Psoas muscle (tissue), 8 donors: ENCODE results near the gene SIGLEC1. TPM values are rescaled to one million over a fixed set of nuclear protein-coding genes. Genes with fewer than 3 reads are reported as not detected.

Experiments used
- ATAC-seq, 4 donors: fragments of 200-7000 bp; cut with Tn5 transposase; one replicate each; pipeline ENCODE4 v1.9.1; 2020; ENCODE audit warnings: moderate library complexity in 3 of 4, mild to moderate bottlenecking in 2 of 4
- DNase-seq, 2 donors: peaks; one replicate each; pipeline ENCODE4 v3.0.0-alpha.2; 2020
- H3K27ac ChIP-seq: fragments of 200-600 bp; one replicate; pipeline ENCODE4 v1.8.0; 2022
- H3K27me3 ChIP-seq, 3 donors: fragments of 200-600 bp in 1 of 3; one replicate each; pipeline versions ENCODE4 v1.6.1 to v1.8.0; 2013 to 2022; ENCODE audit warnings: low read length in 2 of 3, mild to moderate bottlenecking in 2 of 3, moderate library complexity in 1 of 3; ENCODE audit not compliant: insufficient read depth in 3 of 3
- H3K36me3 ChIP-seq, 2 donors: fragments of 200-600 bp in 1 of 2; one replicate each; pipeline versions ENCODE4 v1.6.1 to v1.8.0; 2013 to 2022; ENCODE audit warnings: low read depth in 1 of 2, mild to moderate bottlenecking in 1 of 2, moderate library complexity in 1 of 2; ENCODE audit not compliant: insufficient read depth in 1 of 2
- H3K4me1 ChIP-seq: fragments of 200-600 bp; one replicate; pipeline ENCODE4 v1.8.0; 2022
- H3K4me3 ChIP-seq: fragments of 200-600 bp; one replicate; pipeline ENCODE4 v1.8.0; 2022; ENCODE audit warnings: mild to moderate bottlenecking
- H3K9me3 ChIP-seq: fragments of 200-600 bp; one replicate; pipeline ENCODE4 v1.8.0; 2022
- WGBS, 3 donors: extraction: QIAGEN DNeasy Blood & Tissue Kit; methylation state at CpG; one replicate each; pipeline versions ENCODE4 v1.1.6 to v1.1.7; 2013; 5-methylcytosine and 5-hydroxymethylcytosine counted together
- intact Hi-C, 2 donors: fragments of 100-400 bp; cut with DNase I; formaldehyde crosslinking; loops; one replicate each; pipeline versions ENCODE4 v1.11.0 to v1.14.2; 2022
- polyA plus RNA-seq, 3 donors: library from polyadenylated mRNA; stranded (reverse); fragments of 200-250 nt; gene quantifications; one replicate each; pipeline ENCODE4 v1.2.3, GENCODE V29; 2013
- total RNA-seq, 4 donors: library from RNA; stranded (reverse); fragmentation: NEBNext Ultra II Directional in 2 of 4; extraction: Animal tissue kit (Norgen Biotek cat#: 25700) in 2 of 4; gene quantifications; one replicate each; pipeline versions ENCODE4 v1.2.1 to v1.2.4, GENCODE V29; 2021 to 2023
- TF ChIP-seq, protein P1 (sequence below): fragments of 200-600 bp; IDR thresholded peaks from one replicate; pipeline ENCODE4 v1.8.0; 2022; ENCODE audit warnings: antibody characterized with exemption
- donor health status: healthy with polysubstance abuse.
- donor health status: DM: no; HTN: no; CAD: no; lungs with moderate emphysema.
- donor health status: Bipolar disorder and iron deficiency.
- donor health status: healthy.
- donor health status: DM: yes; HTN: yes; CAD: no.
- donor health status: DM: no; HTN: no; CAD: no.
- donor health status: DM: no; HTN: no; CAD: no.
- donor health status: DM: yes; HTN: yes; CAD: no.

SIGLEC1 gene
- total and polyA plus RNA-seq, 7 donors = 0.98 to 6.2 (median 2.6) TPM

DNA sequence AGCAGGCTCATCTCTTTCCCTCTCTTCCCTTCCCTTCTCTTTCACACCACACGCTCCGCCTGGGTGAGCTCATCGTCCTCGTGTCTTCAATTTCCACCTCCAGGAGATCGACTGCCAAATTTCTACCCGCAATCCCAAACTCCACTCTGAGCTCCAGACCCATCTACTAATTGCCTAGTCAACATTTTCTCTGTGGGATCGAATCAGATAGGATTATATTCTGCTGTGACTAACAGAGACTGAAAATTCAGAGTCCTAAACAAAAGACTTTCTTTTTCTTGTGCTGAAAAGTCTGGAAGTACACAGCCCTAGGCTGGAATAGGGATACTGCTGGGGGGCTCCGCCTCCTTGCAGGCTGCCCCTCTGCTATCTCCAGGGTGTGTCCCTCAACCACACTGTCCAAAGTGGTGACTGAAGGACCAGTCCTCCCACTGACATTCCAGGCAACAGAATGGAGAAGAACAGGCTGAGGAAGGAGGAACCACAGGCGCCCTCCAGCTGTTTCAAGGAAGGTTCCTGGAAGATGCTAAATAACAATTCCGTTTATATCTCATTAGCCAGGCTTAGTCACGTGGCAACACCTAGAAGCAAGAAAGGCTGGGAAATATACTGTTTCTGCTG, 15.1 kb upstream of the SIGLEC1 start:
- Histone ChIP-seq H3K9me3 (no peaks in the 10 kb centered on the region), H3K36me3 (no peaks in the 10 kb centered on the region), H3K27ac (peak overlapping the region; percentile 7), H3K4me3 (no peak overlapping the region), H3K27me3 (peaks cover 0 to 29% (median 0%) of the 10 kb centered on the region in 3 donors), H3K4me1 (no peaks in the 10 kb centered on the region)
- ATAC-seq (peak in 3 of 4 donors; percentile 13 to 35 (median 27)), DNase-seq (peak in 1 of 2 donors; percentile 39)
- intact Hi-C loops = no loop called here
- WGBS, 3 donors = 16 to 20% (median 19%) methylated on average over 11 of the region's 11 CpGs
- TF ChIP-seq, protein P1, sequence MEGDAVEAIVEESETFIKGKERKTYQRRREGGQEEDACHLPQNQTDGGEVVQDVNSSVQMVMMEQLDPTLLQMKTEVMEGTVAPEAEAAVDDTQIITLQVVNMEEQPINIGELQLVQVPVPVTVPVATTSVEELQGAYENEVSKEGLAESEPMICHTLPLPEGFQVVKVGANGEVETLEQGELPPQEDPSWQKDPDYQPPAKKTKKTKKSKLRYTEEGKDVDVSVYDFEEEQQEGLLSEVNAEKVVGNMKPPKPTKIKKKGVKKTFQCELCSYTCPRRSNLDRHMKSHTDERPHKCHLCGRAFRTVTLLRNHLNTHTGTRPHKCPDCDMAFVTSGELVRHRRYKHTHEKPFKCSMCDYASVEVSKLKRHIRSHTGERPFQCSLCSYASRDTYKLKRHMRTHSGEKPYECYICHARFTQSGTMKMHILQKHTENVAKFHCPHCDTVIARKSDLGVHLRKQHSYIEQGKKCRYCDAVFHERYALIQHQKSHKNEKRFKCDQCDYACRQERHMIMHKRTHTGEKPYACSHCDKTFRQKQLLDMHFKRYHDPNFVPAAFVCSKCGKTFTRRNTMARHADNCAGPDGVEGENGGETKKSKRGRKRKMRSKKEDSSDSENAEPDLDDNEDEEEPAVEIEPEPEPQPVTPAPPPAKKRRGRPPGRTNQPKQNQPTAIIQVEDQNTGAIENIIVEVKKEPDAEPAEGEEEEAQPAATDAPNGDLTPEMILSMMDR = no peak

DNA sequence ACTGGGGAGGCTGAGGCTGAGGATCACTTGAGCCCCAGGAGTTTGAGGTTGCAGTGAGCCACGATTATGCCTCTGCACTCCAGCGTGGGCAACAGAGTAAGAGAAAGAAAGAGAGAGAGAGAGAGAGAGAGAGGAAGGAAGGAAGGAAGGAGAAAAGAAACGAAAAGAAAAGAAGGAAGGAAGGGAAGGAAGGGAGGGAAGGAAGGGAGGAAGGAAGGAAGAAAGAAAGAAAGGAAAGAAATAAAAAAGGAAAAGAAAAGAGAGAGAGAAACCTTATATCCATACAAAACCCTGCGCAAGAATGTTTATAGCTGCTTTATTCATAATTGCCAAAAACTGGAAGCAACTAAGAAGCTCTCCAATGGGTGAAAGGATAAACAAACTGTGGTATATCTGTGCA, 12.0 kb upstream of the SIGLEC1 start:
- no peaks in the 10 kb centered on the region for H3K36me3 ChIP-seq
- H3K4me1 ChIP-seq = no peaks in the 10 kb centered on the region
- TF ChIP-seq, protein P1 = no peak
- 69 to 70% (median 69%) methylated on average over 3 to 4 of the region's 4 CpGs for WGBS, 3 donors
- DNase-seq (no peak), ATAC-seq (no peak)
- no peaks in the 10 kb centered on the region for H3K9me3 ChIP-seq
- intact Hi-C loops = no loop called here
- peaks cover 0 to 18% (median 0%) of the 10 kb centered on the region in 3 donors for H3K27me3 ChIP-seq
- H3K4me3 ChIP-seq = no peak overlapping the region
- no peak overlapping the region for H3K27ac ChIP-seq

DNA sequence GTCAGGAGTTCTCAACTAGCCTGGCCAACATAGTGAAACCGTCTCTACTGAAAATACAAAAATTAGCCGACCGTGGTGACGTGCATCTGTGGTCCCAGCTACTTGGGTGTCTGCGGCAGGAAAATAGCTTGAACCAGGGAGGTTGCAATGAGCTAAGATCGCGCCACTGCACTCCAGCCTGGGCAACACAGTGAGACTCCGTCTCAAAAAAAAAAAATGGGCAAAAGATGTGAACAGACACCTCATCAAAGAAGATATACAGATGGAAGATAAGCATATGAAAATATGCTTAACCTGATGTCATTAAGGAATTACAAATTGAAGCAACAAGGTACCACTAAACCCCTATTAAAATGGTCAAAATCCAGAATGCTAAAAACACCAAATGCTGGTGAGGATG, 10.9 kb upstream of the SIGLEC1 start:
- ATAC-seq = no peak

DNA sequence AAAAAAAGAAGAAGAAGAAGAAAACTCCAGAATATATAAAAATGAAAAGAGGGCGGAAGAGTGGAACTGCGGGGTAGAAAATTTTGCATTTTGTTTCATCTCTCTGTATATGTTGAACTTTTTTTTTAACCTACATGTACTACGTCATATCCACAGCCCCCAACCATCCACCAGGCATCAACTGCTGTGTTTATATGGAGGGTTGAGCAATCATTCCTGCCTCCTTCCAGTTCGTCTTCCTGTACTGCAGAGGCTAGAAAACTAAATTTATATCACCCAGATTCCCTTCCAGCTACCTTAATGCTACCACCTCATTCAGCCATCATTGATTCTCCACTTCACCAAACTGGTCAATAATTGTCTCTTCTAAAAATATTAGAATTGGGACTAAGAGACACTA, 9.5 kb upstream of the SIGLEC1 start:
- ATAC-seq (no peak), DNase-seq (no peak)
- TF ChIP-seq, protein P1 = no peak
- H3K27me3 ChIP-seq = peaks cover 0 to 4% (median 0%) of the 10 kb centered on the region in 3 donors
- intact Hi-C loops = no loop called here
- no peak overlapping the region for H3K4me3 ChIP-seq
- no peak overlapping the region for H3K27ac ChIP-seq
- no peaks in the 10 kb centered on the region for H3K9me3 ChIP-seq
- H3K4me1 ChIP-seq = no peaks in the 10 kb centered on the region
- no peaks in the 10 kb centered on the region for H3K36me3 ChIP-seq
- 93 to 94% (median 93%) methylated on average over 4 of the region's 4 CpGs for WGBS, 3 donors

More for the DNA sequence above, 10.9 kb upstream of the SIGLEC1 start:
- Histone ChIP-seq H3K27ac (no peak overlapping the region), H3K4me3 (no peak overlapping the region), H3K9me3 (no peaks in the 10 kb centered on the region), H3K36me3 (no peaks in the 10 kb centered on the region), H3K4me1 (no peaks in the 10 kb centered on the region), H3K27me3 (peaks cover 0 to 10% (median 0%) of the 10 kb centered on the region in 3 donors)
- 88 to 95% (median 95%) methylated on average over 8 of the region's 8 CpGs for WGBS, 3 donors
- TF ChIP-seq, protein P1 = no peak
- intact Hi-C loops = no loop called here
- no peak for DNase-seq

DNA sequence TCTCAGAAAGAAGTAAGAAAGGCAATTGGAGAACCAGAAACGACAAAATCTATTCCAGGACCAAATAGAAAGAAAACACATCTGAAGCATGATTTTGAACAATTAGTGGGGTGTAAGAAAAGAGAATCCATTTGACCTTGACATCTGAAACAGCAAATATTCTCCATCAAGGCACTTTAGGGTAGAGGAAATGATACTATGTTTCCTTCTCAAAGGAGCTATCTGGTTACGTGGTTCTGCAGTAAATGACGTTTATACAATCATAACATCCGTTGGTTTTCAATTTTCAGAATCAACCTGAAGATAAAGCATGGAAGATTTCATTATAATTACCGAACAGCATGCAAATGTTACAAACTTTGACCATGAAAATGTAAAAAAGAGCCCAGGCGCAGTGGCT, 8.2 kb upstream of the SIGLEC1 start:
- intact Hi-C loops = no loop called here
- no peak for ATAC-seq
- Histone ChIP-seq H3K27ac (no peak overlapping the region), H3K4me1 (no peaks in the 10 kb centered on the region), H3K36me3 (no peaks in the 10 kb centered on the region), H3K4me3 (no peak overlapping the region), H3K9me3 (no peaks in the 10 kb centered on the region), H3K27me3 (peaks cover 0 to 2% (median 0%) of the 10 kb centered on the region in 3 donors)
- TF ChIP-seq, protein P1 = no peak
- 39 to 43% (median 39%) methylated on average over 6 of the region's 6 CpGs for WGBS, 3 donors
- no peak for DNase-seq
